ENCODE results near the gene RPL29. TPM values are rescaled to one million over a fixed set of nuclear protein-coding genes. Genes with fewer than 3 reads are reported as not detected.

The RPL29 gene
- total and polyA plus RNA-seq, 2 donors (not counting 3 experiments of a cell fraction or from before 2014, with no cell fraction given): 1,236 to 2,177 TPM

DNA sequence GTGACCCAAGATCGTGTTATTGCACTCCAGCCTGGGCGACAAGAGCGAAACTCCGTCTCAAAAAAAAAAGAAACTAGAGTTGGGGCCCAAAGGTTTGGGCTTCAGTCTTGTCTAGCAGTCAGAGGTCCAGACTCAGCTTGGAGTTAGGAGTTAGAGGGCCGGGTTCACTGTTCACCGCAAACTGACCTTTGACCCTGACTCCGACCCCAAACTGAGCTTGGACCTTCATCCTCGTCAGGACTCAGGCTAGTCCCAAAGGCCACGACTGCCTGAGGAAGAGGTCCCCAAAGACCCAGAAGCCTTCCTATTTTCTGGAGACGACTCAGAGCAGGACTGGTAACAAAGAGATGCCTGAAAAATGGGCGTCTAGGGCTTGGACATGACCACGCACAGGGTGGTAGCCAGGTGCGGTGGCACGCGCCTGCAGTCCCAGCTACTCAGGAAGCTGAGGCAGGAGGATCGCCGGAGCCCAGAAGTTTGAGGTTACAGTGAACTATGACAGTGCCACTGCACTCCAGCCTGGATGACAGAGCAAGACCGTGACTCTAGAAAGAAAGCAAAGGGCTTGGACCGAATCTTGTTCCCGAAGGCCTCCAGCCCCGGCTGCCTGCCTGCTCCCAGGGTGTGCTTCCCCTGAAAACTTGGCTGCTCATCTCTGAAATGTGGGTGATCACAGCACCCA, 22.8 kb upstream of the RPL29 start:
- Histone ChIP-seq H3K36me3 (ENCODE audit: control insufficient read depth in 2 of 2, extremely low read depth in 1 of 2, insufficient read depth in 2 of 2, low read length in 2 of 2) (no peaks in the 10 kb centered on the region), H3K4me1 (ENCODE audit: control insufficient read depth, extremely low read depth, insufficient read depth, low read length) (peaks cover 3% of the 10 kb centered on the region), H3K4me3 (replicated peaks in 1 of 3; ENCODE audit: insufficient read depth in 1 of 3, low read depth in 1 of 3, low read length in 3 of 3) (no peak overlapping the region), H3K79me2 (ENCODE audit: control insufficient read depth, insufficient read depth, low read length) (no peaks in the 10 kb centered on the region), H3K9ac (replicated peaks; ENCODE audit: extremely low read depth, insufficient read depth, low read length) (no peak overlapping the region), H3K9me1 (replicated peaks; ENCODE audit: control insufficient read depth, extremely low read depth, insufficient read depth, low read length) (no peaks in the 10 kb centered on the region), H4K20me1 (replicated peaks; ENCODE audit: control insufficient read depth, extremely low read depth, insufficient read depth, low read length) (no peaks in the 10 kb centered on the region), H3K4me2 (ENCODE audit: insufficient read depth, low read length) (no peak overlapping the region), H3K27ac (ENCODE audit: insufficient read depth, low read depth, low read length) (no peak overlapping the region), H3K27me3 (ENCODE audit: control insufficient read depth in 2 of 2, insufficient read depth in 2 of 2, low read length in 2 of 2) (no peaks in the 10 kb centered on the region), H3K9me3 (replicated peaks; ENCODE audit: control insufficient read depth, insufficient read depth, low read length) (no peaks in the 10 kb centered on the region), H2AFZ (ENCODE audit: low read depth, low read length) (no peak overlapping the region)
- no TSS peak for BruUV-seq (replicated peaks)
- no peak for TF ChIP-seq MYC (IDR thresholded peaks at IDR 0.05; ENCODE audit: low read depth, low read length)
- TF ChIP-seq, protein P1, sequence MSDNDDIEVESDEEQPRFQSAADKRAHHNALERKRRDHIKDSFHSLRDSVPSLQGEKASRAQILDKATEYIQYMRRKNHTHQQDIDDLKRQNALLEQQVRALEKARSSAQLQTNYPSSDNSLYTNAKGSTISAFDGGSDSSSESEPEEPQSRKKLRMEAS (IDR thresholded peaks at IDR 0.05; ENCODE audit: insufficient read depth, insufficient read length): no peak
- TF ChIP-seq JUN (IDR thresholded peaks at IDR 0.05; ENCODE audit: borderline replicate concordance, insufficient read depth, insufficient read length, low read depth): no peak
- no peak for TF ChIP-seq POLR2AphosphoS5 (IDR thresholded peaks at IDR 0.05; ENCODE audit: insufficient read depth, low read depth, low read length)
- no peak for TF ChIP-seq POLR2A (IDR thresholded peaks at IDR 0.05; ENCODE audit: low read depth, low read length)
- TF ChIP-seq EZH2 (IDR thresholded peaks at IDR 0.05; ENCODE audit: borderline replicate concordance, low read depth, low read length, severe bottlenecking): no peak
- TF ChIP-seq FOS (IDR thresholded peaks at IDR 0.05; ENCODE audit: borderline replicate concordance, insufficient read depth, low read length): no peak
- intact Hi-C loops (cut with micrococcal nuclease) (no loop called here), dilution Hi-C loops (cut with MboI; ENCODE audit: extremely low pct_ligation_motif_present, low sequenced_read_pairs) (no loop called here)
- POLR2A ChIA-PET: no interaction called here
- FAIRE-seq: no peak
- DNase-seq (ENCODE audit: low read depth, low spot score): no peak
- CTCF ChIA-PET: no interaction called here

DNA sequence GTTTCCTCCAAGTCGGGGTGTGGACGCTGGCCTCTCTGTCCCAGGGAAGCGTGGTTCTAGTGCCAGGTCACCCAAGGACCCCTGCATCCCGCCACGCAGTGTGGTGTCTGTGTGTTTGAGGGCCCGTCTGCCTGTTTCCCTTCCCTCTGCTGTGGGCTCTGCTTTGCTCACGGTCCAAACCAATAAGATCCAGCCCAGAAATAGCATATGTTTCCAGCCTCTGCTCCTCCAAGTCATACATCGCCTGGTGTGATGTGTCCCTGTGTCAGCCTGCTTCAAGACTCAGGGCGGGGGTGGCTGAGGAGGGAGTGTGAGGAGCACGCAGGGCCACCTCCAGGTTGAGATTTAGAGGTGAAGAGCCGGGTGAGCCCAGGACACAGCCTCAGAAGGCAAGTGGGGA, 21.9 kb upstream of the RPL29 start:
- dilution Hi-C loops (cut with MboI; ENCODE audit: extremely low pct_ligation_motif_present, low sequenced_read_pairs): no loop called here
- H3K9ac ChIP-seq (replicated peaks; ENCODE audit: extremely low read depth, insufficient read depth, low read length): no peak overlapping the region
- no peak overlapping the region for H3K4me3 ChIP-seq (replicated peaks in 1 of 3; ENCODE audit: insufficient read depth in 1 of 3, low read depth in 1 of 3, low read length in 3 of 3)
- no peaks in the 10 kb centered on the region for H3K9me1 ChIP-seq (replicated peaks; ENCODE audit: control insufficient read depth, extremely low read depth, insufficient read depth, low read length)
- H3K27ac ChIP-seq (ENCODE audit: insufficient read depth, low read depth, low read length): no peak overlapping the region
- no TSS peak for BruUV-seq (replicated peaks)
- ChIA-PET POLR2A (no interaction called here), CTCF (interaction anchor here (1.0 to 3.9 kb wide), 3 partner anchors 14 to 38 kb away, joined by 5 to 29 read pairs (median 8); partner anchors contain the start of gene DUSP7)
- H3K79me2 ChIP-seq (ENCODE audit: control insufficient read depth, insufficient read depth, low read length): no peaks in the 10 kb centered on the region
- intact Hi-C loops (cut with micrococcal nuclease): no loop called here
- no peak overlapping the region for H3K4me2 ChIP-seq (ENCODE audit: insufficient read depth, low read length)
- H2AFZ ChIP-seq (ENCODE audit: low read depth, low read length): no peak overlapping the region
- H3K4me1 ChIP-seq (ENCODE audit: control insufficient read depth, extremely low read depth, insufficient read depth, low read length): peaks cover 9% of the 10 kb centered on the region
- no peaks in the 10 kb centered on the region for H3K36me3 ChIP-seq (ENCODE audit: control insufficient read depth in 2 of 2, extremely low read depth in 1 of 2, insufficient read depth in 2 of 2, low read length in 2 of 2)
- no peaks in the 10 kb centered on the region for H3K27me3 ChIP-seq (ENCODE audit: control insufficient read depth in 2 of 2, insufficient read depth in 2 of 2, low read length in 2 of 2)
- FAIRE-seq (no peak), DNase-seq (ENCODE audit: low read depth, low spot score) (no peak)
- no peaks in the 10 kb centered on the region for H4K20me1 ChIP-seq (replicated peaks; ENCODE audit: control insufficient read depth, extremely low read depth, insufficient read depth, low read length)
- TF ChIP-seq GATA2 (IDR thresholded peaks at IDR 0.05; ENCODE audit: insufficient read depth, insufficient read length, low read depth, low read length): no peak
- TF ChIP-seq FOS (IDR thresholded peaks at IDR 0.05; ENCODE audit: borderline replicate concordance, insufficient read depth, low read length): no peak
- TF ChIP-seq, protein P1 (IDR thresholded peaks at IDR 0.05; ENCODE audit: insufficient read depth, insufficient read length): no peak
- TF ChIP-seq JUN (IDR thresholded peaks at IDR 0.05; ENCODE audit: borderline replicate concordance, insufficient read depth, insufficient read length, low read depth): no peak
- TF ChIP-seq MYC (IDR thresholded peaks at IDR 0.05; ENCODE audit: low read depth, low read length): no peak
- no peak for TF ChIP-seq POLR2A (IDR thresholded peaks at IDR 0.05; ENCODE audit: low read depth, low read length)
- no peak for TF ChIP-seq POLR2AphosphoS5 (IDR thresholded peaks at IDR 0.05; ENCODE audit: insufficient read depth, low read depth, low read length)
- TF ChIP-seq, protein P2, sequence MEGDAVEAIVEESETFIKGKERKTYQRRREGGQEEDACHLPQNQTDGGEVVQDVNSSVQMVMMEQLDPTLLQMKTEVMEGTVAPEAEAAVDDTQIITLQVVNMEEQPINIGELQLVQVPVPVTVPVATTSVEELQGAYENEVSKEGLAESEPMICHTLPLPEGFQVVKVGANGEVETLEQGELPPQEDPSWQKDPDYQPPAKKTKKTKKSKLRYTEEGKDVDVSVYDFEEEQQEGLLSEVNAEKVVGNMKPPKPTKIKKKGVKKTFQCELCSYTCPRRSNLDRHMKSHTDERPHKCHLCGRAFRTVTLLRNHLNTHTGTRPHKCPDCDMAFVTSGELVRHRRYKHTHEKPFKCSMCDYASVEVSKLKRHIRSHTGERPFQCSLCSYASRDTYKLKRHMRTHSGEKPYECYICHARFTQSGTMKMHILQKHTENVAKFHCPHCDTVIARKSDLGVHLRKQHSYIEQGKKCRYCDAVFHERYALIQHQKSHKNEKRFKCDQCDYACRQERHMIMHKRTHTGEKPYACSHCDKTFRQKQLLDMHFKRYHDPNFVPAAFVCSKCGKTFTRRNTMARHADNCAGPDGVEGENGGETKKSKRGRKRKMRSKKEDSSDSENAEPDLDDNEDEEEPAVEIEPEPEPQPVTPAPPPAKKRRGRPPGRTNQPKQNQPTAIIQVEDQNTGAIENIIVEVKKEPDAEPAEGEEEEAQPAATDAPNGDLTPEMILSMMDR (IDR thresholded peaks at IDR 0.05; ENCODE audit: extremely low read depth in 1 of 2, insufficient read depth in 1 of 2, low read depth in 1 of 2, low read length in 2 of 2): no peak
- no peak for TF ChIP-seq EZH2 (IDR thresholded peaks at IDR 0.05; ENCODE audit: borderline replicate concordance, low read depth, low read length, severe bottlenecking)
- H3K9me3 ChIP-seq (replicated peaks; ENCODE audit: control insufficient read depth, insufficient read depth, low read length): no peaks in the 10 kb centered on the region

All from endothelial cell of umbilical vein (primary cell).